HG02678 (cell line): ENCODE results near the gene RSPO3.
A peak's percentile ranks its signal among the peaks of the same experiment; 100 is the strongest.

ENCODE experiments used
- ATAC-seq: cut with Tn5 transposase; IDR thresholded peaks from one replicate; pipeline ENCODE4 v1.9.1; 2021; ENCODE audit warnings: mild to moderate bottlenecking, moderate library complexity; ENCODE audit not compliant: unreplicated experiment

RSPO3 gene

GRCh38 chr6:127110712-127111111, 7.8 kb upstream of the RSPO3 start:
- peak; percentile 41 for ATAC-seq

DNA sequence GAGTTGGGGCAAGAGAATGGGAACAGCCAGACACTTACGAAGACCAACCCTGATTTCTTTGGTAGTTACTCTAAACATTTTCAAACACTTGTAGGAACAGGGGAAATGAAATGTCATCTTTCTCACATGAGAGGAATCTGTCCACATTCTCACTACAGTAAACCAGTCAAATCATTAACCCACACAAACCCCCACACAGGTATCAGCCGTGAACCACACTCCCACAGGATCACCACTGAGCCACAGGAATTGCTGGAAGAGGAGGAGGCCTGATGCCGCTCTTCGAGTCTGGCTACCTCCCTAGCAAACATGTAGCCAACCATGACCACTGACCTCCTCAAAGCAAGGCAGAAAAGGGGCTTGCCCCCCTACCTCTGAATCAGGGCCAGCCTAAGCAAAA, 6.9 kb upstream of the RSPO3 start:
- ATAC-seq: no peak

GRCh38 chr6:127114214-127114760, 4.2 kb upstream of the RSPO3 start:
- ATAC-seq: no peak

DNA sequence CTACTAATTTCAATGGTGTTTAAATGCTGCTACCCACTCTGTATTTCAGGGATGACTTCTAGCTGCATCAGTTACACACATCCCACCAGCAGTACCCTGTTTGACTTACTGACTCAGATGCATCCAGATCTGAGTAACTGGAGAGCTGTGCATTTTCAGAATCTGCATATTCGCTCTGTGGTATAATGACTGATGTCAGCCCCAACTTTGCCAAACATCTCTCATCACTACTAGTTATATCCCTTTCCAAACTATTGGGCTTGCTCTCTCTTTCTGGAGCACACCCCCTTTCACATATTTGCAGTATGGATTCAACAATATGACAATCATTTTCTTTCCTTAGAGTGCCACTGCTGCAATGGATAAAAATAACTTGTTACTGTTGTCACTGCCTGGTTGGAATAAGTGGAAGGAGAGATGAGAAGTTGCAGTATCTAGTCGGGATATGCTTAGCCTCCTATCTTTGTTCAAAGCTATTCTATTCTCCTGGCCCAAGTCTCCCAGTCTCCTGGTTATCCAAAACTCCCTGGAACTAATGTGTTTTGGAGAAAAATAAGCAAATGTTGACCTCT, 3.3 kb upstream of the RSPO3 start:
- no peak for ATAC-seq

- ATAC-seq: no peak
Observed at GRCh38 chr6:127115746-127116145, 2.7 kb upstream of the RSPO3 start.

GRCh38 chr6:127117979-127118297, 533 bp upstream of the RSPO3 start:
- no peak for ATAC-seq

DNA sequence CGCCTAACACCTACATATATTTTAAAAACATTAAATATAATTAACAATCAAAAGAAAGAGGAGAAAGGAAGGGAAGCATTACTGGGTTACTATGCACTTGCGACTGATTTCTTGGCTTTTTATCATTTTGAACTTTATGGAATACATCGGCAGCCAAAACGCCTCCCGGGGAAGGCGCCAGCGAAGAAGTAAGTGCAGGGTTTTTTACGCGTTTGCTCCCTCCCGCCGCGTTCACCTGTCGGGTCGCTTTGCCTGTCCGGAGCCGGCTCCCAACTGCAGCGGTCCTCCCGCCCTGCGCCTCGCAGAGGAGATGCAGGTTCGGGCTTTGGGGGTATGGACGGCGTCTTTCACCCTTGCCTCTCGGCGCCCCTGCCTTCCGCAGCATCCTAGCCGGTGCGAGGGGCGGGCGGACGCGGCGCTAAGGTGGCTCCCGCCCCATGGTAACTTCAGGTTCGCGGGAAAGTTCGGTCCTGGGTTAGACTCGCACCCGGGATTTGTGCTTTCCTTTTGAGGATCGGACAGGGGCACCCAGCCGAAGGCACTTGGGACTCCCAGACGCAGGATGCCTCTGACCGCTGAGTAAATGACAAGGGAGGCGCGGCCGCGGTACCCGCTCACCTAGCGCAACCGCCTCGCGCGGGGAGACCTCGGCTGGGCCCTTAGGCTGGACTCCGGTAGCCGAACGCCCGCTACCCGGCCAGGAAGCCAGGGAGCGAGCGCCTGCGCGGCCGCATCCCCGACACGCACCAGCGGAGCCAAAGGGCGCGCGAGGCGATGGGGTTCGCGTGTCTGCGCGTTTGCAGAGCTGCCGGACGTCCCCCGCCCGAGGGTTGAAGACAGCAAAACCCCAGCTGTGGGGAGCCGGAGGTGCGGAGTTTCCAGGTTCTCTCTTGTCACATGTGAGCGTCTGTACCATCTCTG, 891 bp downstream of the RSPO3 start:
- ATAC-seq: peak; percentile 48

- ATAC-seq: peak; percentile 19
Observed at GRCh38 chr6:127120023-127120786, 1.7 kb downstream of the RSPO3 start.

DNA sequence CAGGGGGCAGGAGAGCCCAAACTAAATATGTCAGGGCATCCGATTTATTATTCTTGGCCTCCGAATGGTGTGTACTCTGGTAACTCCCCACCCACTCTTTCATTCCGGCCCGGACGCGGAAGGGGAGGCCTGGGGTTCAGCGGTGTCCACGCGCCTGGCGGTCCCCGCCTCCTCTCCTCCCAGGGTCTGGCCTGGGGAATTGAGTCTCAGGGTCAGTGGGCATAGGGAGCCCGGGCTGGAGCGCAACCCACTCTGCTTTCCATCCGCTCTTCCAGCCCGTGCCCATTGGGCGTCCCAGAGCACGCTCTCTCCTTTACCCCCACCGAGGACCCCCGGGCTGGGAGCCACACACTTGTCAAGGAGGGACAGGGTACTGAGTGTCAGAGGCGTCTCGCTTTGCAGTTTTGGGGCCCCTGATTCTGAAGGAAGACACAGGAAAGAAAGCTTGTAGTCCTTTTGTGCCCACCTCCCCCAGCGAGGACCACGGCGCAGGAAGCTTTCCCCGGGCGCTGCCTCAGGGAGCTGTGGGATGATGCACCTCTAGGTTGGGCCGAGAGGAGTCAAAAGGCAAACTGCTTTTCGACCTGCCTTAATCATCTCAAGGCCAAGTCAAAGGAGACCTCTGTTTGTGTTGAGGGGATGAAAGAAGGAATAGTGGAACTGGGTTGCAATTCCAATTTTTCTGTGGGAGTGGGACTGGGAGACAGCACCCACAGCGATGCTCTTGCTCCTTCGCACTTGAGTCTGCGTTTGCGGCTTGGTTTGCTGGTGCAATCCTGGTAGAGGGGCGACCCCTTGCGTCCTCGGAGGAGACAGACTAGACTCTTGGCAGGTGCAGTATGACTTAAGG, 2.5 kb downstream of the RSPO3 start:
- ATAC-seq: peak; percentile 84

DNA sequence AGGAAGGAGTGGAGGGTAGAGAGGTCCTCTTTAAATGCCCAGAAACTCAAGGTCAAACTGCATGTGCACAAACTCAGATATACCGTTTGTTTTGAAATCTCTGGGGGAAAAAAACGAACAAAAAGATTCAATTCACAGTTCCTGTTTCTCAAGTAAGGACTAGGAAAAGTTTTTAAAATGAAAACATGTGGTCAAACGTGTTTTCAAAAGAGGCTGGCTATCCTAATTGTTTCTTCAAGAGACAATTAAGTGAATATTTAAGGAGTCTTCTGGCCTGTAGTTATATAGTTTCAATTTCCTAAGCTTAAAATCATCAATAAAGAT, 3.1 kb downstream of the RSPO3 start:
- no peak for ATAC-seq

GRCh38 chr6:127124172-127124571, 5.7 kb downstream of the RSPO3 start:
- ATAC-seq: no peak

DNA sequence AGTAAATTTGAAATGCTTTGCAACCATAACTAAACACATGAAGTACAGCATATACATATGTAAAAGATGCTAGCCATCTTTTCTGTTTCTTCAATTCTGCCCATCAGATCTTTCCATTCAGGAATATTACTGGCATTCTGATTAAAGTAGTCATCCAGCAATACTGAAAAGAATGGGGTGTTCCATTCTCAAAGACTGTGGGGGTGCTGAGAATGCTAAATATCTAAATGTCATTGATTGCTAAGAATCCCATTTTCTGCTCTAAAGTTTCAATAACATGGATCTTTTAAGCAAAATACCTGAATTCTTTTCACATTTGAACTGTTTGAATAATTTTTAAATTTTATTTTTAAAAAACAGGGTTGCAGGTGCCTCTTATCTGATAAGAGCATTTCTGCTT, 6.2 kb downstream of the RSPO3 start:
- no peak for ATAC-seq

GRCh38 chr6:127128066-127128465, 9.6 kb downstream of the RSPO3 start:
- ATAC-seq: no peak

- no peak for ATAC-seq
Observed at GRCh38 chr6:127129251-127129650, 10.8 kb downstream of the RSPO3 start.

- ATAC-seq: no peak
Observed at GRCh38 chr6:127131275-127131674, 12.8 kb downstream of the RSPO3 start.

DNA sequence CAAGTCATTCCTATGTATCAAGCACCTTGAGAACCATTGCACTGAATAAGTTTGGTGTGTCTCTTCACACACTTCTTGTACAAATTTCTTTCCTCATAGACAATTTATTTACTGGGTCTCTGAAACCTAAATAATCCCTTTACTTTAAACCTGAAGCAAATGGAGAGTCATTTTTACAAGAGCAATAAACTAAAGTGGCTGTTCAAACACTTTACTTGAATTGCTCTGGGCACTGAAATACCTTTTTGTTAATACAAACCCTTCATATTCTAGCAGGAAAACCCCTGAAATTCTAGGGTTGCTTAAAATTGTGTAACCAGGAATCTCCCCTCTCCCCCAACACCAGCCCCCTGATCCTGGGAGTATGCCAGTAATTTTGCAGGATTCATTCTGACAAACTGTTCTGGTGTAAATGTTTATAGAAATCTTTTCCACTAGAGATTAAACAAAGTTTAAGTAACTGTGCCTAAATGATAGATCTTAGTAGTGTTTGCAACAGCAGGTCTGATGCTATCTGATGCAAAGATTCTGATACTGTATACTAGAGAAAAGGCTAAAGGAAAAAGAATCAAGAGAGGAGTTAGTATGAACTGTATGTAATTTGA, 13.4 kb downstream of the RSPO3 start:
- ATAC-seq: no peak

DNA sequence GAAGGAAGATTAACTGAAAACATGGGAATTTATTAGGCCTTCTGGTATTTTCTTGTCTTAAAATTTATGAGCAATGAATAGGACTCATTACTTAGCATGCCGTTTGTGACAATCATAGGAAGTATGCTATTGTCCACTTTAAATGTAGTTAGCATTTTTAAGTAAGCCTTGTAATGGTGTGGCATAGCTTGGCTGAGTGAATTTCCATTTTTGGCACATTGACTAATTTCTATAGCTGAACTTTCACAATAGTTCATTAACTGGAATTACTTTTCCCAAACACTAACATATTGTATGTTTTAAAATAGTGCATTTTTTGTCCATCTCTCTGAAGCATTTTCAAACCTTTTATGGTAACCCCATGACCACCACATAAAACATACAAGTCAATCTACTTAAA, 15.7 kb downstream of the RSPO3 start:
- ATAC-seq: no peak

DNA sequence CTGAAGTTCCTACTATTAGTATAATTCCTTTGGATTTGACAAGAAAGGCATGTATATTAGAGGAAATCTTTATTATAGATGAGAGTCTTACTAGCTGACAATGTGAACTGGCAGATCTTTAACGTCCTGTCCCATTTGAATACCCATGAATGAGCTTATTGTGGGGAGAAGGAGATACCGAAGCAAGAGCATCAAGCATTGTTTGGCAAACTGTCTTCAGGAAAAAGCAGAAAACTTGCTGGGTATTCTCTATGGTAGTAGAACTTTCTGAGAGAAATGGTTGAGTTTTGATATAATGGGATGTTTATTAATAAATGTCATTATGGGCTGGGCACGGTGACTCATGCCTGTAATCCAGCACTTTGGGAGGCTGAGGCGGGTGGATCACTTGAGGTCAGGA, 18.3 kb downstream of the RSPO3 start:
- no peak for ATAC-seq

- no peak for ATAC-seq
Observed at GRCh38 chr6:127146932-127147331, 28.5 kb downstream of the RSPO3 start.

DNA sequence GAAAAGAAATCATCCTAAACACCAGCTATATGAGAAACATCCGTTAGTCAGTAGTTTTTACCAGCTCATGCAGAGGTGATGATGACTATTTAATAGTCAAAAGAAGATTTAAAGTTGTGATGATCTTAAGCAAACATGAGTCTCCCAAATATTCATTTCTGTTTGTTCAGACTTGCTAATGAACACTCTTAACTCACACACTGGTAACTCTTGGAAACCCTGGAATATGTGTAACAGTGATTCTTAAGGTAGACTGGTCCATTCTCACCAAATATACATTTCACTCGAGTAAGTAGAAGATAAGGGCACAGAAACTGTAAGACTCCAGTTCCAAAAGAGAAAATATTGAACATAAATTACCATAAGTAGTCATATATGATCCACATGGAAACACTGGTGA, 29.1 kb downstream of the RSPO3 start:
- ATAC-seq: no peak
